H1 (cell line): ENCODE data around the gene FLCN. TPM values are rescaled to one million over a fixed set of nuclear protein-coding genes. Genes with fewer than 3 reads are reported as not detected.

Experiments
- CTCF ChIP-seq, 3 experiments: IDR thresholded peaks; 1 replicate in 2 of 3; 2 replicates in 1 of 3; pipeline versions ENCODE4 v1.5.1 to v1.6.1; 2011; ENCODE audit warnings: low read length in 3 of 3, mild to moderate bottlenecking in 3 of 3, inconsistent platforms in 2 of 3, low read depth in 1 of 3, moderate library complexity in 1 of 3; ENCODE audit not compliant: insufficient read depth in 1 of 3; ENCODE audit errors: control extremely low read depth in 1 of 3
- polyA plus RNA-seq, 7 experiments: library from polyadenylated mRNA; depleted of rRNA in 3 of 7; stranded (reverse) in 5 of 7; unstranded in 2 of 7; fragments of >200 nt in 5 of 7; fragments of 200-250 nt in 2 of 7; gene quantifications; 1 replicate in 5 of 7; 2 replicates in 1 of 7; 4 replicates in 1 of 7; pipeline versions ENCODE4 v1.2.1 to v1.2.3, GENCODE V29; 2011 to 2013; ENCODE audit warnings: missing spikeins in 2 of 7, mixed read lengths in 2 of 7
- total RNA-seq: library from RNA; stranded (reverse); fragmentation: NEBNext Ultra II Directional; extraction: Animal tissue kit (Norgen Biotek cat#: 25700); gene quantifications from 2 replicates; pipeline ENCODE4 v1.2.1, GENCODE V29; 2021

Gene FLCN
- total and polyA plus RNA-seq, 2 of the 8 experiments (the other 6 are each of a cell fraction or from before 2014, with no cell fraction given), result 15.6 to 34.6 TPM

GRCh38 chr17:17258998-17259397 is 22.0 kb upstream of the FLCN start (continued):
- TF ChIP-seq CTCF (IDR thresholded peaks at IDR 0.05; ENCODE audit: control extremely low read depth in 1 of 3, insufficient read depth in 1 of 3, low read depth in 1 of 3, low read length in 3 of 3), result no peak
